SK-N-MC (cell line): ENCODE results near the gene FREM1.

Experiments
- EZH2 ChIP-seq: fragments of 200-600 bp; sonication (generic); IDR thresholded peaks from one replicate; pipeline ENCODE4 v1.6.1; 2017; ENCODE audit warnings: antibody characterized with exemption
- FOXP2 ChIP-seq: optimal IDR thresholded peaks from 2 replicates; pipeline ENCODE3; 2011; ENCODE audit warnings: mild to moderate bottlenecking, moderate library complexity; ENCODE audit not compliant: insufficient read depth; ENCODE audit errors: extremely low read length, control extremely low read depth
- POLR2AphosphoS5 ChIP-seq: IDR thresholded peaks from 2 replicates; pipeline ENCODE4 v1.6.1; 2012; ENCODE audit warnings: mild to moderate bottlenecking, low read depth, low read length, borderline replicate concordance

DNA sequence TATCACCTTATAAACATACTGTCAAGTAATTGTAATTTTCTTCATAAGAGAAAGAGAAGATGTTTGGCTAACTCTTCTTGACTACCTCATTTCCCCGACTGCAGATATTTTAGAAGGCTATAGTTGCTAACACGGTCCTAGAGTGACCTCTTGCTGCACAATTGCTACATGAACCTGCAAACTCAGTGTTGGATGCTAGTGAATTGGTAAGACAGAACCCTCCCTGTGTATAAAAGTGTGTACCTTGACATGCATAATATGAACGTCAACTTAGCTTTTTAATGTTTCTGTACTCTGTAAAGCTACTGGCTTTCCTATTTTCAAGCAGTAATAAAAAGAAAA lies 141.0 kb downstream of the FREM1 start:
- no peak for TF ChIP-seq POLR2AphosphoS5
- TF ChIP-seq EZH2: no peak
- TF ChIP-seq FOXP2: no peak
